K562 (cell line): ENCODE measurements around the gene DPPA2.

Experiments used
- CTBP1 ChIP-seq: fragments of 450-650 bp; IDR thresholded peaks from 2 replicates; pipeline ENCODE4 v1.6.1; 2016; ENCODE audit warnings: borderline replicate concordance
- FUS ChIP-seq: fragments of 200-400 bp; formaldehyde crosslinking; optimal IDR thresholded peaks from 2 replicates; pipeline ENCODE3; 2017; ENCODE audit warnings: low read depth, low read length
- KDM2B ChIP-seq: fragments of 250-450 bp; sonication (Bioruptor Pico); IDR thresholded peaks from 2 replicates; pipeline ENCODE4 v1.8.0; 2021; ENCODE audit warnings: mild to moderate bottlenecking, moderate library complexity
- NEUROD1 ChIP-seq: fragments of 150-350 bp; IDR thresholded peaks from 2 replicates; pipeline ENCODE4 v1.6.1; 2014; ENCODE audit warnings: borderline replicate concordance, low read length, low read depth; ENCODE audit not compliant: partially characterized antibody
- SMC3 ChIP-seq: conservative IDR thresholded peaks from 2 replicates; pipeline ENCODE4 v1.6.1; 2011; ENCODE audit warnings: low read depth, low read length, improper control_type of control experiment; ENCODE audit not compliant: insufficient read depth
- SP1 ChIP-seq: sonication (generic); formaldehyde crosslinking; IDR thresholded peaks from 2 replicates; pipeline ENCODE4 v1.8.1; 2022; ENCODE audit warnings: mild to moderate bottlenecking, missing genetic modification reagents
- SREBF1 ChIP-seq: fragments of 150-350 bp; IDR thresholded peaks from 2 replicates; pipeline ENCODE4 v1.6.1; 2014; ENCODE audit warnings: antibody characterized with exemption, low read depth, low read length, borderline replicate concordance
- TAF1 ChIP-seq: IDR thresholded peaks from 2 replicates; pipeline ENCODE4 v1.6.1; 2011; ENCODE audit warnings: mild to moderate bottlenecking, low read length, moderate library complexity; ENCODE audit not compliant: insufficient read depth, control insufficient read depth, severe bottlenecking; ENCODE audit errors: extremely low read depth
- TBP ChIP-seq: optimal IDR thresholded peaks from 2 replicates; pipeline ENCODE3; 2011; ENCODE audit warnings: low read depth, low read length, improper control_type of control experiment
- TCF7L2 ChIP-seq: fragments of 150-350 bp; IDR thresholded peaks from 2 replicates; pipeline ENCODE4 v1.6.1; 2016; ENCODE audit warnings: low read depth, mild to moderate bottlenecking, low read length, moderate library complexity
- ZFP1 ChIP-seq: fragments of 450-650 bp; formaldehyde crosslinking; IDR thresholded peaks from 2 replicates; pipeline ENCODE4 v1.4.0; 2020; ENCODE audit warnings: mild to moderate bottlenecking, mixed read lengths
- ZNF217 ChIP-seq: sonication (generic); formaldehyde crosslinking; IDR thresholded peaks from 2 replicates; pipeline ENCODE4 v1.8.0; 2022; ENCODE audit warnings: mild to moderate bottlenecking, missing genetic modification reagents
- ZNF584 ChIP-seq: fragments of 200-800 bp; sonication (Bioruptor generic); IDR thresholded peaks from 2 replicates; pipeline ENCODE4 v1.6.1; 2016; ENCODE audit warnings: low read depth, mild to moderate bottlenecking, missing genetic modification characterization, missing compliant biosample characterization
- TF ChIP-seq, protein P1 (sequence below), 3 experiments: IDR thresholded peaks in 2 of 3; conservative IDR thresholded peaks in 1 of 3; 2 replicates each; pipeline ENCODE4 v1.5.1; 2011 to 2012; ENCODE audit warnings: low read length in 3 of 3, mild to moderate bottlenecking in 3 of 3, control low read depth in 2 of 3, improper control_type of control experiment in 1 of 3, inconsistent platforms in 1 of 3, low read depth in 1 of 3, mixed read lengths in 1 of 3, moderate library complexity in 1 of 3; ENCODE audit not compliant: insufficient read depth in 2 of 3

DNA sequence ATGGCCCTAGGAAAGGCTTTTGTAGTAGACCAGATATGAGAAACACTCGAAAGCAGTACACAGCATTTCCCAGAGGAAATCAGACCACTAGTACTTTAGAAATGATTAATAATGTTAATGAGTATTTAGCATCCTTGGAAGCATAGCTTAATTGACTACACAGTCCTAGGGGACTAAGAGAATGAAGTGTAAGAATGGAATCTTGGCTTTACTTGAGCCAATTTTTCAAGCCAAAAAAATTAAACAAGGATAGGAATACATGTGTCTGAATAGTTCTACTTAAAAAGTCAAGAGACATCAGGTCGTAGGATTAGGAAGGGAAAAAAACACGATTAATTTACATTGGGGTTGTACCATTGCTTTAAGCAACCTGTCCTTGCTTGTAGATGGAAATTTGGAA lies 38.2 kb downstream of the DPPA2 start:
- TF ChIP-seq SREBF1 (no peak), SMC3 (no peak), ZNF584 (CRISPR knock-in tag) (no peak), TBP (no peak), ZFP1 (CRISPR knock-in tag) (no peak), FUS (no peak), KDM2B (CRISPR knock-in tag) (no peak), ZNF217 (CRISPR knock-in tag) (no peak), CTBP1 (no peak), NEUROD1 (no peak), TAF1 (no peak), SP1 (CRISPR knock-in tag) (no peak), TCF7L2 (no peak)
- TF ChIP-seq, protein P1, sequence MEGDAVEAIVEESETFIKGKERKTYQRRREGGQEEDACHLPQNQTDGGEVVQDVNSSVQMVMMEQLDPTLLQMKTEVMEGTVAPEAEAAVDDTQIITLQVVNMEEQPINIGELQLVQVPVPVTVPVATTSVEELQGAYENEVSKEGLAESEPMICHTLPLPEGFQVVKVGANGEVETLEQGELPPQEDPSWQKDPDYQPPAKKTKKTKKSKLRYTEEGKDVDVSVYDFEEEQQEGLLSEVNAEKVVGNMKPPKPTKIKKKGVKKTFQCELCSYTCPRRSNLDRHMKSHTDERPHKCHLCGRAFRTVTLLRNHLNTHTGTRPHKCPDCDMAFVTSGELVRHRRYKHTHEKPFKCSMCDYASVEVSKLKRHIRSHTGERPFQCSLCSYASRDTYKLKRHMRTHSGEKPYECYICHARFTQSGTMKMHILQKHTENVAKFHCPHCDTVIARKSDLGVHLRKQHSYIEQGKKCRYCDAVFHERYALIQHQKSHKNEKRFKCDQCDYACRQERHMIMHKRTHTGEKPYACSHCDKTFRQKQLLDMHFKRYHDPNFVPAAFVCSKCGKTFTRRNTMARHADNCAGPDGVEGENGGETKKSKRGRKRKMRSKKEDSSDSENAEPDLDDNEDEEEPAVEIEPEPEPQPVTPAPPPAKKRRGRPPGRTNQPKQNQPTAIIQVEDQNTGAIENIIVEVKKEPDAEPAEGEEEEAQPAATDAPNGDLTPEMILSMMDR (IDR thresholded peaks at IDR 0.05 in 2 of 3, conservative IDR thresholded peaks at IDR 0.05 in 1 of 3; ENCODE audit: insufficient read depth in 2 of 3, low read depth in 1 of 3, low read length in 3 of 3) = no peak
